Adrenal gland (tissue), 5 donors: ENCODE data around the gene RAMP3.

Experiments used
- POLR2A ChIP-seq, 2 donors: fragments of 450-650 bp; IDR thresholded peaks; one replicate each; pipeline ENCODE4 v1.6.1; 2017; ENCODE audit warnings: antibody characterized with exemption in 2 of 2, mild to moderate bottlenecking in 2 of 2, moderate library complexity in 1 of 2
- TF ChIP-seq, protein P1 (sequence below), 6 experiments: fragments of 450-650 bp in 4 of 6; fragments of 200-600 bp in 2 of 6; sonication (generic) in 1 of 6; IDR thresholded peaks; 1 replicate in 5 of 6; 2 replicates in 1 of 6; pipeline versions ENCODE4 v1.5.1 to v1.8.0; 2016 to 2021; ENCODE audit warnings: antibody characterized with exemption in 6 of 6, mild to moderate bottlenecking in 2 of 6, moderate library complexity in 1 of 6
- donor health status: DM: no; HTN: no; CAD: no.

DNA sequence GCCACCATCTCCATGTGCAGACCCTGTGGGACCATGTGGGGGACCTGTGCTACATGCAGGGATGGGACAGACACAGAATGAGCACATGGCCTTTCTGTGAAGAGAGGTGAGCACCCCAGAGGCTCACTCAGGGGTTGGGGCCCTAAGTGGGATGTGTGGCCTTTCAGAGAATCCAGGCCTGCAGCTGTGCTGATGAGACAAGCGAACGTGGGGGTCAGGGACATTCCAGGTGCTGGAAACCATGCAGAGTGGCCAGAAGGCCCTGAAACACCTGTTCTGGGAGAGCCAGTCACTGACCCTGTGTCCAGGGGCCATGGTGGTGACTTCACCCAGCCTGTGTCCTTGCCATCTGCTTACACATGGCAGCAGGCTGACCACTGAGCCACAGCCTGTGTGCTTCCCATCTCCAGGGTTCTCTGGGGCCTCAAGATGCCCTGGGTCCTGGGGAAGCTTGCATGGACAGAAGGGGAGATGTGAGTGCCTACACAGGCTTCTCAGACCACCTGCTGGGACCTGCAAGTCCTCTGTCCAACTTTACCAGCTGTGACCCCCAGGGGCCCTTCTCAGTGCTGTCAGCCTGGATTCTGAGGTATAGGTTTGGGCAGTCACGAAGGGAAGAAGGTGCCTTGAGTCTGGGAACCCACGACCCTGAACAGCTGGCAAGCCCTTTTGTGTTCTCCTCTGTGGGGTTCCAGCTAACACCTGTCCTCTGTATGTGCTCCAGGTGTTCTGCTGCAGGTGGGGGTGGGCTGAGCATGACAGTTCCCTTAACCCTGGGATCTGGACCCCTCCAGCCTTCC lies 17.6 kb downstream of the RAMP3 start:
- TF ChIP-seq POLR2A (IDR thresholded peaks at IDR 0.05), result no peak
- TF ChIP-seq, protein P1, sequence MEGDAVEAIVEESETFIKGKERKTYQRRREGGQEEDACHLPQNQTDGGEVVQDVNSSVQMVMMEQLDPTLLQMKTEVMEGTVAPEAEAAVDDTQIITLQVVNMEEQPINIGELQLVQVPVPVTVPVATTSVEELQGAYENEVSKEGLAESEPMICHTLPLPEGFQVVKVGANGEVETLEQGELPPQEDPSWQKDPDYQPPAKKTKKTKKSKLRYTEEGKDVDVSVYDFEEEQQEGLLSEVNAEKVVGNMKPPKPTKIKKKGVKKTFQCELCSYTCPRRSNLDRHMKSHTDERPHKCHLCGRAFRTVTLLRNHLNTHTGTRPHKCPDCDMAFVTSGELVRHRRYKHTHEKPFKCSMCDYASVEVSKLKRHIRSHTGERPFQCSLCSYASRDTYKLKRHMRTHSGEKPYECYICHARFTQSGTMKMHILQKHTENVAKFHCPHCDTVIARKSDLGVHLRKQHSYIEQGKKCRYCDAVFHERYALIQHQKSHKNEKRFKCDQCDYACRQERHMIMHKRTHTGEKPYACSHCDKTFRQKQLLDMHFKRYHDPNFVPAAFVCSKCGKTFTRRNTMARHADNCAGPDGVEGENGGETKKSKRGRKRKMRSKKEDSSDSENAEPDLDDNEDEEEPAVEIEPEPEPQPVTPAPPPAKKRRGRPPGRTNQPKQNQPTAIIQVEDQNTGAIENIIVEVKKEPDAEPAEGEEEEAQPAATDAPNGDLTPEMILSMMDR (IDR thresholded peaks at IDR 0.05), result no peak
